ENCODE data around the gene UBR4. TPM values are rescaled to one million over a fixed set of nuclear protein-coding genes. Genes with fewer than 3 reads are reported as not detected.
"Not testable (repeated sequence)": the region's sequence is repeated elsewhere in the genome, so short reads cannot be mapped to it uniquely, and the experiment has no call there.

Gene UBR4
- total and polyA plus RNA-seq, 2 donors from 2014 or later, result 167 to 319 TPM

DNA sequence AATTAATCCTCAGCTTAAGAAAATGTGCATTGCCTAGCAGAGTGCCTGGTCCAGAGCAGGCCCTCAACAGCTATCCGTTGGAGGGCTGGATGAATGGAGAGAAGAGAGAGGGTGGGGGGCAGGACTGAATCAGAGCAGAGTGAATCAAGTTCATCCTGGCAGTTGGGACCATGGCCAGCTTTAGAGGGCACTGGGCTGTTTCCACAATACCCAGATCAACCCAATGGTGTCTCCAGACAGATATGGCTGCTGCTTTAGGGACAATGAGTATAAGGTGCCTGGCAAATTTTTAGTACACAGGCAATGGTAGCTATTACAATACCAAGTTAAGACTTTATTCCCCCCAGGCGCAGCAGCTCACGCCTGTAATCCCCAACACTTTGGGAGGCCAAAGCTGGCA, 24.2 kb upstream of the UBR4 start:
- intact Hi-C loops (cut with DNase I), result no loop called here
- no peak for FAIRE-seq
- TF ChIP-seq, protein P1, sequence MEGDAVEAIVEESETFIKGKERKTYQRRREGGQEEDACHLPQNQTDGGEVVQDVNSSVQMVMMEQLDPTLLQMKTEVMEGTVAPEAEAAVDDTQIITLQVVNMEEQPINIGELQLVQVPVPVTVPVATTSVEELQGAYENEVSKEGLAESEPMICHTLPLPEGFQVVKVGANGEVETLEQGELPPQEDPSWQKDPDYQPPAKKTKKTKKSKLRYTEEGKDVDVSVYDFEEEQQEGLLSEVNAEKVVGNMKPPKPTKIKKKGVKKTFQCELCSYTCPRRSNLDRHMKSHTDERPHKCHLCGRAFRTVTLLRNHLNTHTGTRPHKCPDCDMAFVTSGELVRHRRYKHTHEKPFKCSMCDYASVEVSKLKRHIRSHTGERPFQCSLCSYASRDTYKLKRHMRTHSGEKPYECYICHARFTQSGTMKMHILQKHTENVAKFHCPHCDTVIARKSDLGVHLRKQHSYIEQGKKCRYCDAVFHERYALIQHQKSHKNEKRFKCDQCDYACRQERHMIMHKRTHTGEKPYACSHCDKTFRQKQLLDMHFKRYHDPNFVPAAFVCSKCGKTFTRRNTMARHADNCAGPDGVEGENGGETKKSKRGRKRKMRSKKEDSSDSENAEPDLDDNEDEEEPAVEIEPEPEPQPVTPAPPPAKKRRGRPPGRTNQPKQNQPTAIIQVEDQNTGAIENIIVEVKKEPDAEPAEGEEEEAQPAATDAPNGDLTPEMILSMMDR (IDR thresholded peaks at IDR 0.05; ENCODE audit: borderline replicate concordance, extremely low read depth, insufficient read depth), result no peak

DNA sequence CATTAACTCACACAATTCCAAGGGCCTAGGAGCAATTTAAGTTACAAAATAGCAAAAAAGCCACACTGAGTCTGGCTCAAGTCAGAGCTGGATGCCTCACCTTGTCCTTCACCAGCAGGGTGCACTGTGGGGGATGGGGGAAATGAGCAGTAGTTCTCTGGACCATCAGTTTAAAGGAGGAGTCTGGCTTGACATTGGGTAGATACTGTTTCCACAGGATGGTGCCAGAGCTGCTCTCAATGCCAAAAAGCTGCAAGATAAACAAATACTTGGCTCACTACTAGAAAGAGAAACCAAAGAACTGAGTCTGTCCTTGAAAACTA, 22.4 kb upstream of the UBR4 start:
- no peak for FAIRE-seq
- Histone ChIP-seq H3K9me3 (ENCODE audit: control insufficient read depth in 2 of 3, insufficient read depth in 1 of 3, low read length in 3 of 3) (no peaks in the 10 kb centered on the region), H3K27me3 (ENCODE audit: control insufficient read depth, insufficient read depth, low read length) (no peaks in the 10 kb centered on the region), H3K4me3 (ENCODE audit: low read length in 3 of 3) (no peak overlapping the region), H3K36me3 (ENCODE audit: control insufficient read depth in 2 of 3, insufficient read depth in 3 of 3, low read length in 3 of 3) (peaks cover 8 to 42% (median 37%) of the 10 kb centered on the region in 3 donors), H3K9ac (ENCODE audit: low read length in 3 of 3) (no peak overlapping the region), H3K27ac (ENCODE audit: low read depth in 2 of 2, low read length in 2 of 2) (no peak overlapping the region), H3K4me1 (ENCODE audit: control insufficient read depth in 2 of 3, insufficient read depth in 2 of 3, low read depth in 1 of 3, low read length in 3 of 3) (no peaks in the 10 kb centered on the region)
- intact Hi-C loops (cut with DNase I), result no loop called here
- TF ChIP-seq, protein P1 (IDR thresholded peaks at IDR 0.05; ENCODE audit: borderline replicate concordance, extremely low read depth, insufficient read depth), result no peak
- no peak for DNase-seq

More for the DNA sequence above, 24.2 kb upstream of the UBR4 start:
- DNase-seq, result no peak
- Histone ChIP-seq H3K36me3 (ENCODE audit: control insufficient read depth in 2 of 3, insufficient read depth in 3 of 3, low read length in 3 of 3) (peaks cover 8 to 57% (median 51%) of the 10 kb centered on the region in 3 donors), H3K9me3 (ENCODE audit: control insufficient read depth in 2 of 3, insufficient read depth in 1 of 3, low read length in 3 of 3) (no peaks in the 10 kb centered on the region), H3K4me3 (ENCODE audit: low read length in 3 of 3) (no peak overlapping the region), H3K27ac (ENCODE audit: low read depth in 2 of 2, low read length in 2 of 2) (no peak overlapping the region), H3K4me1 (ENCODE audit: control insufficient read depth in 2 of 3, insufficient read depth in 2 of 3, low read depth in 1 of 3, low read length in 3 of 3) (no peaks in the 10 kb centered on the region), H3K9ac (ENCODE audit: low read length in 3 of 3) (no peak overlapping the region), H3K27me3 (ENCODE audit: control insufficient read depth, insufficient read depth, low read length) (no peaks in the 10 kb centered on the region)

DNA sequence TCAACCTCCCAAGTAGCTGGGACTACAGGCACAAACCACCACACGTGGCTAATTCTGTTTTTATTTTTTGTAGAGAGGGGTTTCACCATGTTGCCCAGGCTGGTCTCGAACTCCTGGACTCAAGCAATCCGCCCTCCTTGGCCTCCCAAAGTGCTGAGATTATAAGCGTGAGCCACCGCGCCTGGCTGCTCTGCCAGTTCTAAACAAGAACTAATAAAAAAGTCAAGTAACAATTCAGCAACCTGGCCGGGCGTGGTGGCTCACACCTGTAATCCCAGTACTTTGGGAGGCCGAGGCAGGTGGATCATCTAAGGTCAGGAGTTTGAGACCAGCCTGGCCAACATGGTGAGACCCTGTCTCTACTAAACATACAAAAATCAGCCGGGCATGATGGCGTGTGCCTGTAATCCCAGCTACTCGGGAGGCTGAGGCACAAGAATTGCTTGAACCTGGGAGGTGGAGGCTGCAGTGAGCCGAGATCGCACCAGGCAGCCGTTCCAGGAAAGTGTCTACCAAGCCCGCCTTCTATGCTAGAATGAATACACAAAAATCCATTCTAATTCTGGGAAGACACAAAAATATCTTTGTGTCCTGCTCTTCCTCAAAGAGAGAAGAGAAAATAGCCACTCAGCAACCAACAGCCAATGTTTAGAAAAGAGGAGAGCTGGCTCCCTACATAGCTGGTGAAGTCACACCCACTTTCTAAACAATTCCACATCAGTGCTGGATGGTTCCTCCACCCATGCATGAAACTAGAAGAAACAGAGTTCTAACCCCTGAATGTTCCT, 21.9 kb upstream of the UBR4 start:
- H3K4me1 ChIP-seq (ENCODE audit: control insufficient read depth in 2 of 3, insufficient read depth in 2 of 3, low read depth in 1 of 3, low read length in 3 of 3); intact Hi-C loops (cut with DNase I); H3K4me3 ChIP-seq (ENCODE audit: low read length in 3 of 3); FAIRE-seq; H3K27me3 ChIP-seq (ENCODE audit: control insufficient read depth, insufficient read depth, low read length); H3K27ac ChIP-seq (ENCODE audit: low read depth in 2 of 2, low read length in 2 of 2); H3K9me3 ChIP-seq (ENCODE audit: control insufficient read depth in 2 of 3, insufficient read depth in 1 of 3, low read length in 3 of 3); H3K9ac ChIP-seq (ENCODE audit: low read length in 3 of 3): not testable (repeated sequence)
- peaks cover 8 to 39% (median 36%) of the 10 kb centered on the region in 3 donors for H3K36me3 ChIP-seq (ENCODE audit: control insufficient read depth in 2 of 3, insufficient read depth in 3 of 3, low read length in 3 of 3)
- DNase-seq, result peak in 2 of 5 donors; percentile 15 to 33

DNA sequence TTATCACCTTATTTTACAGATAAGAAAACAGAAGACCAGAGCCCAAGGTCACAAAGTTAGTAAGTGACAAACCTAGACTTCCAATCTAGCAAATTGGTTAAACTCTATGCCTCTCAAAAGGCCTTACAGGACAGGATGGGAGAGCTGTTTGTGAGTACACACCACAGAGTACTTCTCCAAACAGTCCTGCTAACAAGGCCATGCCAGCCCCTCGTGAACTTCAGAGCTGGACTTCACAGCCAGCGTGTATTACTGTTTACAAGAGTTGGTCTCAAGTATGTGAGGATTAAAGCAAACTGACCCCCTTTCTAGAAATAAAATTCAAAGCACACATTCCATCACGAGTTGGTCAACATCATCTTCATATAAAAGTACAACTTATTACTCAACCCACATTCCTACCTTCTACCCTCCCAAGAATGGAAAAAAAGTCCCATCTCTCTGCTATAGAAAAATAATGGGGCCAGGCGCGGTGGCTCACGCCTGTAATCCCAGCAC, 19.8 kb upstream of the UBR4 start:
- intact Hi-C loops (cut with DNase I), result no loop called here
- Histone ChIP-seq H3K36me3 (ENCODE audit: control insufficient read depth in 2 of 3, insufficient read depth in 3 of 3, low read length in 3 of 3) (peaks cover 12 to 44% (median 41%) of the 10 kb centered on the region in 3 donors), H3K4me1 (ENCODE audit: control insufficient read depth in 2 of 3, insufficient read depth in 2 of 3, low read depth in 1 of 3, low read length in 3 of 3) (no peaks in the 10 kb centered on the region), H3K9ac (ENCODE audit: low read length in 3 of 3) (no peak overlapping the region), H3K27ac (ENCODE audit: low read depth in 2 of 2, low read length in 2 of 2) (no peak overlapping the region), H3K9me3 (ENCODE audit: control insufficient read depth in 2 of 3, insufficient read depth in 1 of 3, low read length in 3 of 3) (no peaks in the 10 kb centered on the region), H3K4me3 (ENCODE audit: low read length in 3 of 3) (no peak overlapping the region), H3K27me3 (ENCODE audit: control insufficient read depth, insufficient read depth, low read length) (no peaks in the 10 kb centered on the region)
- no peak for FAIRE-seq
- DNase-seq, result no peak
- TF ChIP-seq, protein P1 (IDR thresholded peaks at IDR 0.05; ENCODE audit: borderline replicate concordance, extremely low read depth, insufficient read depth), result no peak
